Measurements from ENCODE around the gene PKMYT1. TPM values are rescaled to one million over a fixed set of nuclear protein-coding genes. Genes with fewer than 3 reads are reported as not detected.

The PKMYT1 gene
- total and polyA plus RNA-seq, 11 donors: 0.72 to 11.9 (median 1.2) TPM

DNA sequence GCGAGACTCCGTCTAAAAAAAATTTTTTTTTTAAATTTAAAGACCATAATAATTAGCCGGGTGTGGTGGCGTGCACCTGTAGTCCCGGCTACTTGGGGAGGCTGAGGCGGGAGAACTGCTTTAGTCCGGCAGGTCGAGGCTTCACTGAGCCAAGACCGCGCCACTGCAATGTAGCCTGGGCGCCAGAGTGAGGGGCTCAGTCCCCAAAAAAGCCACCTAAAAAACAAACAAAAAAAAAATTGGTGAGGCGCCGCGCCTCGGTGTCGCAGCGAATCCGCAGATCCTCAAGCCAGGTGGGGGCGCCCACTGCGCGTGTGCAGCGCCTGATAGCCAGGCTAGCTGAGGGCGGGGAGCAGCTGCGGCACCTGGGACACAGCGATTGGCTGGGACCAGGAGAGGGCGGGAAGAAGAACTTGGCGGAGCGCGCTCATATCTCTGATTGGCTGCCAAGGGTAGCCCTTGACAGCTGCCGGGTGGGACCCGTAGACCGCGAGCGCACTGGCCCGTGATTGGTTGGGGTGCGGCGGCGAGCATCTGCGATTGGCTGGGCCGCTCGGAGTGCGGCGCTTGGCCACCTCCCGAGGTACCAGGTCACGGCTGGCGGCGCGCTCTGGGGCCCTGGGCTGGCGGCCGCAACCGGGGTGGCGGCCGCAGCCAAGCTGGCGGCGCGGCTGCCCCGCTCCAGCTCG is 23.5 kb upstream of the PKMYT1 start:
- Histone ChIP-seq H3K4me3 (peak overlapping the region in 10 of 12 donors; percentile 15 to 53 (median 28)), H3K9me3 (no peaks in the 10 kb centered on the region), H3K4me1 (peaks cover 0 to 28% (median 4%) of the 10 kb centered on the region in 12 donors), H3K36me3 (peaks cover 0 to 2% (median 0%) of the 10 kb centered on the region in 9 donors), H3K27me3 (peaks cover 0 to 51% (median 20%) of the 10 kb centered on the region in 9 donors), H3K27ac (peak overlapping the region in 1 of 12 donors; percentile 67)
- ATAC-seq (peak; percentile 99), DNase-seq (peak; percentile 95 to 99 (median 97))
- TF ChIP-seq POLR2A (IDR thresholded peaks at IDR 0.05): peak in 1 of 2 donors; percentile 40
- TF ChIP-seq, protein P1, sequence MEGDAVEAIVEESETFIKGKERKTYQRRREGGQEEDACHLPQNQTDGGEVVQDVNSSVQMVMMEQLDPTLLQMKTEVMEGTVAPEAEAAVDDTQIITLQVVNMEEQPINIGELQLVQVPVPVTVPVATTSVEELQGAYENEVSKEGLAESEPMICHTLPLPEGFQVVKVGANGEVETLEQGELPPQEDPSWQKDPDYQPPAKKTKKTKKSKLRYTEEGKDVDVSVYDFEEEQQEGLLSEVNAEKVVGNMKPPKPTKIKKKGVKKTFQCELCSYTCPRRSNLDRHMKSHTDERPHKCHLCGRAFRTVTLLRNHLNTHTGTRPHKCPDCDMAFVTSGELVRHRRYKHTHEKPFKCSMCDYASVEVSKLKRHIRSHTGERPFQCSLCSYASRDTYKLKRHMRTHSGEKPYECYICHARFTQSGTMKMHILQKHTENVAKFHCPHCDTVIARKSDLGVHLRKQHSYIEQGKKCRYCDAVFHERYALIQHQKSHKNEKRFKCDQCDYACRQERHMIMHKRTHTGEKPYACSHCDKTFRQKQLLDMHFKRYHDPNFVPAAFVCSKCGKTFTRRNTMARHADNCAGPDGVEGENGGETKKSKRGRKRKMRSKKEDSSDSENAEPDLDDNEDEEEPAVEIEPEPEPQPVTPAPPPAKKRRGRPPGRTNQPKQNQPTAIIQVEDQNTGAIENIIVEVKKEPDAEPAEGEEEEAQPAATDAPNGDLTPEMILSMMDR (IDR thresholded peaks at IDR 0.05): peak; percentile 7 to 69 (median 55)
- 8 to 11% (median 9%) methylated on average over 40 to 58 of the region's 58 CpGs for WGBS, 4 donors
- intact Hi-C loops (cut with DNase I): loop anchor here in 1 of 10 donors (1.0 kb wide), 1 partner anchor 17 kb away; the partner anchor contains the start of gene TNFRSF12A

DNA sequence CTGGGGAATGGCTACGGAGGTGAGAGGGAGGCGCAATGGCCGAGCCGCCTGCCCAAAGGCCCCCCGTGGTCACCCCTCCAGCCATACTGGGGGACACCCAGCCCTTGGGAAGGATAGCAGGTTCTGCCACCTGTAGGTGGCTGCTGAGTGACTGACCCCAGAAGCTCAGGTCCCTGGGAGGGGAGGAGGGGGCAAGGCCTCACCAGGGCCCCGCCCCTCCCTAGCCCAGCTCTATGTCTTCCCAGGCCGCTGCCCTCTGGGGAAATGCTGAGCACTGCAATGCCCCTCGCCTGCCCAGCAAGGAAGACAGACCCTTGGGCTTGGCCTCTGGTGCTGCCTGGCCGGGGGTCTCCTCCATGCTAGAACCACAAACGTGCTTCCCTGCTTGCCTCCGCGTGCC is 21.1 kb upstream of the PKMYT1 start:
- TF ChIP-seq, protein P1 (IDR thresholded peaks at IDR 0.05): no peak
- TF ChIP-seq POLR2A (IDR thresholded peaks at IDR 0.05): no peak
- Histone ChIP-seq H3K4me1 (peaks cover 0 to 14% (median 3%) of the 10 kb centered on the region in 12 donors), H3K9me3 (no peaks in the 10 kb centered on the region), H3K36me3 (no peaks in the 10 kb centered on the region), H3K27ac (no peak overlapping the region), H3K4me3 (no peak overlapping the region), H3K27me3 (peaks cover 0 to 36% (median 7%) of the 10 kb centered on the region in 9 donors)
- WGBS, 4 donors: 68 to 77% (median 73%) methylated on average over 10 to 12 of the region's 12 CpGs
- ATAC-seq (no peak), DNase-seq (no peak)
- intact Hi-C loops (cut with DNase I): no loop called here

DNA sequence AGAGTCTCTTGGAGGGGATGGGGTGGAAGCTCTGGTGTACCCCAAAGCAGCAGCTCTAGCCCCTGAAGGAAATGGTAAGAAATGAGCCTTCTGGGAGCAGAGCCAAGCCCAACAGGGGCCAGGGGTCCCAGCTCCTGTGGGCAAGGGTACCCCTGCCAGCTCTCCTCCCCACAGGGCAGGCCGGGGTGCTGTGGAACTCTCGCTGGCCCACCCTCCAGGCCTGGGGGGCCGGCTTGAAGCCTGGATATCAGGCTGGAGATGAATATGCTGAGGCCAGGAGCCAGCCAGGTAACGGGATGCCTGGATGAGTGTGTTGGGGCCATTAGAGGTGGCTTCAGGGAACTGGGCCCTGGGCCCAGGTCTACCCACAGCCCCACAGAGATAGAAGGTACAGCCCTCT is 20.3 kb upstream of the PKMYT1 start:
- TF ChIP-seq POLR2A (IDR thresholded peaks at IDR 0.05): no peak
- TF ChIP-seq, protein P1 (IDR thresholded peaks at IDR 0.05): no peak
- no peak for DNase-seq

DNA sequence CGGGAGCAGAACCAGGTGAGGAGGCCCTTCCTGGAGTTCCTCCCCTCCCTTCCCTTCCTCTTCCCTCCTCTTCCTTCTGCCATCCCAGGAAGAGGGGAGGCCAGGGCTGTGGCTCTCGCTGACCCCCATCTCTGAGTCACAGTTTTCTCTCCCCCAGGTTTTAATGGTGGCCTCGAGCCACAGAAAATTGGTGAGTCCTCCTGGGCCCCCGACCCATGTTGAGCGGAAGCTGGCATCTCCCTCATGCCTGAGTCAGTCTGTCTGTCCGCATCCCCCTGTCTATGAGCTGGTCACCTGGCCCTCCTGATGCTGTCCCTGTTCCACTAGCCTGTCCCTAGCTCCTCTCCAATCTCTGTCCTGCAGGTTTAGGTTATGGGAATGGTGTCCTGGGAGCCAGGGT is 19.7 kb upstream of the PKMYT1 start:
- WGBS, 4 donors: 78 to 95% (median 80%) methylated on average over 6 of the region's 6 CpGs
- no peaks in the 10 kb centered on the region for H3K9me3 ChIP-seq
- H3K27ac ChIP-seq: no peak overlapping the region
- ATAC-seq (no peak), DNase-seq (no peak)
- peaks cover 0 to 25% (median 2%) of the 10 kb centered on the region in 9 donors for H3K27me3 ChIP-seq
- peaks cover 0 to 10% (median 2%) of the 10 kb centered on the region in 12 donors for H3K4me1 ChIP-seq
- no peaks in the 10 kb centered on the region for H3K36me3 ChIP-seq
- intact Hi-C loops (cut with DNase I): no loop called here
- no peak overlapping the region for H3K4me3 ChIP-seq
- TF ChIP-seq, protein P1 (IDR thresholded peaks at IDR 0.05): no peak
- TF ChIP-seq POLR2A (IDR thresholded peaks at IDR 0.05): no peak

More for the DNA sequence above, 20.3 kb upstream of the PKMYT1 start:
- no peak overlapping the region for H3K4me3 ChIP-seq
- H3K9me3 ChIP-seq: no peaks in the 10 kb centered on the region
- H3K27me3 ChIP-seq: peaks cover 0 to 28% (median 2%) of the 10 kb centered on the region in 9 donors
- intact Hi-C loops (cut with DNase I): no loop called here
- no peak for ATAC-seq
- H3K27ac ChIP-seq: no peak overlapping the region
- no peaks in the 10 kb centered on the region for H3K36me3 ChIP-seq
- 71 to 89% (median 86%) methylated on average over 1 to 4 of the region's 4 CpGs for WGBS, 4 donors
- H3K4me1 ChIP-seq: peaks cover 0 to 14% (median 3%) of the 10 kb centered on the region in 12 donors
